ENCODE results near the gene DGKQ. TPM values are rescaled to one million over a fixed set of nuclear protein-coding genes. Genes with fewer than 3 reads are reported as not detected.
"Not testable (repeated sequence)": the region's sequence is repeated elsewhere in the genome, so short reads cannot be mapped to it uniquely, and the experiment has no call there.

The DGKQ gene
- total RNA-seq, 1 donor from 2014 or later = 13.2 TPM

DNA sequence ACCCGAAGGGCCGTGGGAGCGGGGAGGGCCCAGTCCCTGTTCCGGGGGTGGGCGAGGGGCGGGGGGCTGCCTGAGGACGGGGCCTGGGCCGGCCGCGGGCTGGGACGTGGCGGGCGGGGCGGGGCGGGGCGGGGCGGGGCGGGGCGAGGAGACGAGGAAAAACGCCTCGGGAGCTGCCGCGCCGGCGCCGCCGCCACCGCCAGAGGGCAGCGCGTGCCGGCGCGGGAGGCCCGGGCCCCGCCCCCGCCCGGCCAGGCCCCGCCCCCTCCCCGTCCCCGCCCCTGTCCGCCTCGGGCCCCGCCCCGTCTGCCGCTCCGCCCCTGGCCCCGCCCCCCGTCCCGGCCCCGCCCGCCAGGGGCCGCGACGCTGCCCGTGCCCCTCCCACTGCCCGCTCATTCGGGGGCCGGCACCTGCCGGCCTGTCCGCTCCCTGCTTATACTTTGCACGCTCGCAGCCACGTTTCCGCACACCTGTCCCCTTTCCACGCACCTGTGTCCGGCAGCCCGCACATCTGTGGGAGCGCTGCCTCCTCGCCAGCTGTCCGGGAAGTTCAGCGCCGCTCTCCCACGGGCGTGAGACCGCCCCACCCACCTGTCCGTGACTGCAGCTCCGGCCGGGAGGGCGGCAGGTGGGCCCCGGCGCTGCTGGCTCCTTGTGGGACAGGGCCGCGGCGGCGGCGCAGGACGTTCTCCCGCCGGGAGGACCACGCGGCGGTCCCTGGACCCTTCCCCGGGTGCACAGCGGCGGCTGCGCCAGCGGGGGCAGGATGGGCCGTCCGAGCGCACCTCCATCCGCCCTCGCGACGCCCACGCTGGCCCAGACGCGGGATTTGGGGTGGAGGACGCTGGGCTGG lies 36.4 kb upstream of the DGKQ start:
- DNase-seq (ENCODE audit: low read depth in 2 of 2) = peak in 1 of 2 donors; percentile 64

DNA sequence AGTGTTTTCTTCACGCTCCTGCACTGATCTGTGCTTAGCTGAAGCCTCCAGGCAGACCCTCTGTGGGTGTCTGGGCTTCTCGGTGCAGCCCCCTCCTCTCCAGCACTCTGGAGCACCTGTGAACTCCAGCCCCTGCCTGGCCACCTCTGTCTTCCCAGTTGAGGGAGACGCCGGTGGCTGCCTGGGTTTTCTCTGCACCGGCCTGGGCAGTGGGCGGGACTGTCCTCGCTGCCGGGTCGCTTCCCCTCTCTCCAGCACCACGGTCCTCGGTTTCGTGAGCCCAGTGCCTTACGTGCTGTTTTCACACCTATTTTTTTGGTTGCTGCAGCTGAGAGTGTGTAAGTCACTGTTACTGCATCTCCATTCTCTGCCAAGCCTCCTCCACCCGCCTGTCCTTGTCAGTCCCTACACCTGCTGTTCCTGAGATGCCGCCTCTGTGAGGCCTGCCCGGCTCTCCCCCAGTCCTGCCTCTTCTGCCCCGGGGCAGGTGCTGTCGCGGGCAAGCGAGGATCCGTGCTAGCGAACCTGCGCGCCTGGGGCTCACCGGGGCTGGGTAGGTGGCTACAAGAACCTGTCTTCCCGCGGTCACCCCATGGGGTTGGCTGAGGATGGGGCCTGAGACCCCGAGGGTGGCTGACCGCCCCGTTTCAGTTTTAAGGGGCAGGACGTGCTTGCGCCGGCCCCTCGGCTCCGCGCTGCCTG lies 35.6 kb upstream of the DGKQ start:
- peak in 1 of 2 donors; percentile 15 for DNase-seq (ENCODE audit: low read depth in 2 of 2)

DNA sequence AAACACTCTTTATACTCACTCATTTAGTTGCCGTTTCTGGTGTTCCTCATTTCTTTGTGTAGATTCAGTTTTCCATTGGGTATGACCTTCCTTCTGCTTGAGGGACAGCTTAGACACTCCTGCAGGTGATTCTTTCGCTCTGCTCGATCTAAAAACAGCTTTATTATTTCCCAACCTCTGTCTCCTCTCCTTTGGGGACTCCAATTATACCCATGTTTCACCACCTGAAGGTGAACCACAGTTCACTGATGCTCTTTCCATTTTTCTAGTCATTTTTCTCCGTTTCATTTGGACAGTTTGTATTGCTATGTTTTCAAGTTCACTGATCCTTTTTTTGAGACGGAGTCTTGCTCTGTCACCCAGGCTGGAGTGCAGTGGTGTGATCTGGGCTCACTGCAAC lies 33.5 kb upstream of the DGKQ start:
- DNase-seq (ENCODE audit: low read depth in 2 of 2) = no peak

GRCh38 chr4:1004557-1005485 lies 31.5 kb upstream of the DGKQ start:
- no peak for DNase-seq (ENCODE audit: low read depth in 2 of 2)

- no peak for DNase-seq (ENCODE audit: low read depth in 2 of 2)
These were observed 30.7 kb upstream of the DGKQ start for GRCh38 chr4:1004071-1004418.

- DNase-seq (ENCODE audit: low read depth in 2 of 2) = no peak
These were observed 30.1 kb upstream of the DGKQ start for GRCh38 chr4:1003271-1004070.

DNA sequence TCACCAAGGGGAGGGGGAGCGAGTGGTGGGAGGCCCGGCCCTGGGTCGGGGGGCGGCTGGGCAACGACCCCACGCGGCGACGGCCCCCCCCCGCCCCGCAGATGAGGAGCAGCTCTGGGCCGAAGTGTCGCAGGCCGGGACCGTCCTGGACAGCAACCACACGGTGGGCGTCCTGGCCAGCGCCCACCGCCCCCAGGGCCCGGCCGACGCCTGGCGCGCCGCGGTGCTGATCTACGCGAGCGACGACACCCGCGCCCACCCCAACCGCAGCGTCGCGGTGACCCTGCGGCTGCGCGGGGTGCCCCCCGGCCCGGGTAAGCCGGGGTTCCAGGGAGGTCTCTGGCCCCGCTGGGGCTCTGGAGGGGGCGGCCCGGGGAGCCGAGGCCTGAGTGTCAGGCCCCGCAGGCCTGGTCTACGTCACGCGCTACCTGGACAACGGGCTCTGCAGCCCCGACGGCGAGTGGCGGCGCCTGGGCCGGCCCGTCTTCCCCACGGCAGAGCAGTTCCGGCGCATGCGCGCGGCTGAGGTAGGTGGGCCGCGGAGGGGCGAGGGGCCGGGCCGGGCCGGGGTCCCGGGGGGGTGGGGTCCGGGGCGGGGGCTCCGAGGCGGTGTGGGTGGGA lies 29.4 kb upstream of the DGKQ start:
- no peak for DNase-seq (ENCODE audit: low read depth in 2 of 2)

DNA sequence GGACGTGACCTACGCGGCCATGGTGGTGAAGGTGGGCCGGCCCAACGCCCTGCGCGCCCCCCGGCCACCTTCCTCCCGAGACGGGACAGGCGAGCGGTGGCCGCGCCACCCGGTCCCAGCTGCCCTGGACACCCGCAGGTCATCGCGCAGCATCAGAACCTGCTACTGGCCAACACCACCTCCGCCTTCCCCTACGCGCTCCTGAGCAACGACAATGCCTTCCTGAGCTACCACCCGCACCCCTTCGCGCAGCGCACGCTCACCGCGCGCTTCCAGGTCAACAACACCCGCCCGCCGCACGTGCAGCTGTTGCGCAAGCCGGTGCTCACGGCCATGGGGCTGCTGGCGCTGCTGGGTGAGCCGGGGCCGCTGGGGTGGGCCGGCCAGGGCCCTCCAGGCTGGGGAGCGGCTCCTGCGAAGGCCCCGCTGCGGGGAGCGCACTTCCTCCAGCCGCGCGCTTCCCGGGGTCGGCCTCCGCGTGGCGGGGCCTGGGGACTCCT lies 28.8 kb upstream of the DGKQ start:
- peak in 1 of 2 donors; percentile 20 for DNase-seq (ENCODE audit: low read depth in 2 of 2)

DNA sequence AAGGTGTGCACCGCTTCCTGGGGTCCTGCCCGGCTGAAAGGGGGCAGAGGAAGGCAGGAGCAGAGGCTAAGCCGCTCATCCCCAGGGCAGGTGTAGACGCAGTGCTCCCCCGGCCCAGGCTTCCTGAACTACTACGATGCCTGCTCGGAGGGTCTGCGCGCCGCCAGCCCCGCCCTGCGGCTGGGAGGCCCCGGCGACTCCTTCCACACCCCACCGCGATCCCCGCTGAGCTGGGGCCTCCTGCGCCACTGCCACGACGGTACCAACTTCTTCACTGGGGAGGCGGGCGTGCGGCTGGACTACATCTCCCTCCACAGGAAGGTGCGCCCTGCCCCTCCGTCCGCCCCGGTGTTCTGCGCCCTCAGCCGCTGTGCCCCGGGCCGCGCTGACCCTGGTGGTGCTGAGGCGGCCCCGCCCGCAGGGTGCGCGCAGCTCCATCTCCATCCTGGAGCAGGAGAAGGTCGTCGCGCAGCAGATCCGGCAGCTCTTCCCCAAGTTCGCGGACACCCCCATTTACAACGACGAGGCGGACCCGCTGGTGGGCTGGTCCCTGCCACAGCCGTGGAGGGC lies 28.3 kb upstream of the DGKQ start:
- DNase-seq (ENCODE audit: low read depth in 2 of 2) = no peak

DNA sequence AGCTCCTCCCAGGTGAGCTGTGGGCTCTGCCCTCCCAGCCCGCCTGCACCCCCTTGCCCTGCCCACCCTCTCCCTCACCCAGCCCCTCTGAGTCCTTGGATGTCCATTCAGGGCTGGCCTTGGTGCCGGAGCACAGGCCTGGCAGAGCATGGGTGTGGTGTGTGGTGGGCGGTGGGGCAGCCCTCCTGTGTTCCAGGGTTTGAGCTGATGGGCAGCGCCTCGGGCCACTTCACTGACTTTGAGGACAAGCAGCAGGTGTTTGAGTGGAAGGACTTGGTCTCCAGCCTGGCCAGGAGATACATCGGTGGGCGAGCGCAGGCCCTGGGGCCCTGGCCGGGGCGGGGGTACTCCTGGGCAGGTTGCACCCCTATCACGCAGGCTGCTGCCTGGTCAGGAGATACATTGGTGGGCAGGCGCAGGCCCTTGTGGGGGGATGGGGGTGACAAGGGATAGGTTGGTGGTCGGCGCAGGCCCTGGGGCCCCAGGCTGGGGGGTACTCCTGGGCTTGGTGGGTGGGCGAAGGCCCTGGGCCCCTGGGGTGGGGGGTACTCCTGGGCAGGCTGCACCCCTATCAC lies 27.4 kb upstream of the DGKQ start:
- DNase-seq (ENCODE audit: low read depth in 2 of 2) = no peak

- DNase-seq (ENCODE audit: low read depth in 2 of 2) = no peak
These were observed 26.6 kb upstream of the DGKQ start for GRCh38 chr4:999882-1000425.

DNA sequence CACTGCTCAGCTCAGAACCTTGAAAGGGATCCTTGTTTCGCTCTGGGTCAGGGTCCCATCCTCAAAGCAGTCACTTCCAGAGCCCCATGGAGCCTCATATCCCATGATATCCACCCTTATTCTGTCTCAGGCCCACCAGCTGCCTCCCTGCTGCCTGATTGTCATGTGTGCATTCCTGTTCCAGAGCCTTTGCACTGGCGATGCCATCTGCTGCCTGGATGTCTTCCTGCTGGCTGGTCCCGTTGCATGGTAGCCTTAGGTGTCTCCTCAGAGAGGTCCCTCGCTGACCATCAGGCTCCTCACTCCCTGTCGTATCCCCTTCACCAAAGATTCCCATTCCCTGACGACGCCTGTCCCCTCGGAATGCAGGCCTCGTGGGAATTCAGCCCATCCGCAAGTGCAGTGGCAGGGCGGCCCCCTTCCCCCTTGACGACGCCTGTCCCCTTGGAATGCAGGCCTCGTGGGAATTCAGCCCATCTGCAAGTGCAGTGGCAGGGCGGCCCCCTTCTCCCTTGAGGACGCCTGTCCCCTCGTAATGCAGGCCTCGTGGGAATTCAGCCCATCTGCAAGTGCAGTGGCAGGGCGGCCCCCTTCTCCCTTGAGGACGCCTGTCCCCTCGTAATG lies 26.0 kb upstream of the DGKQ start:
- not testable (repeated sequence) for DNase-seq (ENCODE audit: low read depth in 2 of 2)

GRCh38 chr4:998096-998691 lies 24.8 kb upstream of the DGKQ start:
- DNase-seq (ENCODE audit: low read depth in 2 of 2) = no peak

- peak in 1 of 2 donors; percentile 21 for DNase-seq (ENCODE audit: low read depth in 2 of 2)
These were observed 24.2 kb upstream of the DGKQ start for GRCh38 chr4:997375-998071.

GRCh38 chr4:996997-997374 lies 23.6 kb upstream of the DGKQ start:
- DNase-seq (ENCODE audit: low read depth in 2 of 2) = no peak

DNA sequence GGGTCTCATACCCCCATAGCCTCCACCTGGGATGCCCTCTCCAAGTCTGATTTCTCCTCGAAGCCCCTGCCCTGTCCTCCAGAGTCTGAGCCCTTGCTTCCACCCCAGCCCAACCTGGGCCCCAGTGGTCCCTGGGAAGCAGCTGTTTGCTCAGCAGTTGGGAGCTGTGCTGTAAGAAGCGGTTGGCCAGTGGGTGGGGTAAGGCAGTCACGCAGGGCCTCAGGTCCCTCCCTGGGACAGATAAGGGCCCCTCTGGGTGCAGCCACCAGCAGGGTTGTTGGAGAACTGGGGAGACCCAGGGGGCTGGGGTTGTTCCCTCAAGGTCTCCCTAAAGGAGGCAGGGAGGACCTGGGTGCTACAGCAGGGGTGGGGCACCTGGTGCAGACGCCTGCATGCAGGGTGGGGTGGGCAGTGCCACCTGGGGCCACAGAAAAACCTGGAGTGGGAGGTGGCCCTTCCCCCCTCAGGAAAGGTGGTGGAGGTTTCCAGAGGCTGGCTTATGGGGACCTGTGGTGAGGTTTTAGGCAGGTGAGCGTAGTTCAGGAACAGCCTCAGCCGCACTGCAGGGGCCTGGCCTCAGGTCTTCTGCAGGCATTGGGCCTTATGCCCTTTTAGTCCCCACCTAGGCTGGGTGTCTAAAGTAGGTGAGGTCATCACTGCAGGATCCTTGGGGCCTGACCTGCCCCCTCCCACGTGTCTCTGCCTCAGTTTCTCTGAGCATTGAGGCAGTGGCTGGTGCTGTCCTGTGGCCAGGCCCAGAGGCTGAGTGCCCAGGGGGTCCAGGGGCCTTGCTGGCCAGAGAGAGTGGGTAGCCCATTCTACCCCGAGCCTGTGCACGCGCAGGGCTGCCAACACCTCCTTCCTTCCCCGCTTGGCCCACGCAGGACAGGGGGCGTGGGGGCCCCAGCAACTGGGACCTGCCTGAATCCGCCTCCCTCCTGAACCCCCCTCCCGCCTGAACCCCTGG lies 22.9 kb upstream of the DGKQ start:
- DNase-seq (ENCODE audit: low read depth in 2 of 2) = no peak

Measured in dermis microvascular lymphatic vessel endothelial cell (primary cell).